ENCODE results near the gene EXOC4.

DNA sequence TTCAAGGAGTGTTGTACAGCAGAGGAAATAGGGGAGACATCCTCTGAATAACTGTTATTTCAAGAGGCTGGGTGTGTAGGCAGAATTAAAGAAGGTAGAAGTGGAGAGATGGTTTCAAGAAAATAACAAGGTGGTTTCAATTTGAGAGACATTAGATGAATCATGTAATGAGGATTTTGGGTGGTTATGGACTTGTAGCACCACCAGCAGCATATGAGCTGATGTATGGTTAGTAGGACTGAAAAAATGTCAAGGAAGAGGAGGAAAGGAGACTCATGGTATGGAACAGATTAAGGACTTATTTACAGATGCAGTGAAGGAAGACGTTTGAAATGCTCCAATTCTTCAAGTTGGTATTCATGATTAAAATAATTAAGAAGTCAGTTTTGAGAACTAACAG lies 166.2 kb downstream of the EXOC4 start:
- TF ChIP-seq POLR2A (IDR thresholded peaks at IDR 0.05) (no peak), POLR2AphosphoS5 (IDR thresholded peaks at IDR 0.05; ENCODE audit: insufficient read depth in 1 of 2, low read depth in 1 of 2) (no peak)
- TF ChIP-seq, protein P1, sequence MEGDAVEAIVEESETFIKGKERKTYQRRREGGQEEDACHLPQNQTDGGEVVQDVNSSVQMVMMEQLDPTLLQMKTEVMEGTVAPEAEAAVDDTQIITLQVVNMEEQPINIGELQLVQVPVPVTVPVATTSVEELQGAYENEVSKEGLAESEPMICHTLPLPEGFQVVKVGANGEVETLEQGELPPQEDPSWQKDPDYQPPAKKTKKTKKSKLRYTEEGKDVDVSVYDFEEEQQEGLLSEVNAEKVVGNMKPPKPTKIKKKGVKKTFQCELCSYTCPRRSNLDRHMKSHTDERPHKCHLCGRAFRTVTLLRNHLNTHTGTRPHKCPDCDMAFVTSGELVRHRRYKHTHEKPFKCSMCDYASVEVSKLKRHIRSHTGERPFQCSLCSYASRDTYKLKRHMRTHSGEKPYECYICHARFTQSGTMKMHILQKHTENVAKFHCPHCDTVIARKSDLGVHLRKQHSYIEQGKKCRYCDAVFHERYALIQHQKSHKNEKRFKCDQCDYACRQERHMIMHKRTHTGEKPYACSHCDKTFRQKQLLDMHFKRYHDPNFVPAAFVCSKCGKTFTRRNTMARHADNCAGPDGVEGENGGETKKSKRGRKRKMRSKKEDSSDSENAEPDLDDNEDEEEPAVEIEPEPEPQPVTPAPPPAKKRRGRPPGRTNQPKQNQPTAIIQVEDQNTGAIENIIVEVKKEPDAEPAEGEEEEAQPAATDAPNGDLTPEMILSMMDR (IDR thresholded peaks at IDR 0.05) = no peak

Data from vagina (tissue), 2 donors.